Trophoblast cell (in vitro differentiated cells and primary cell): ENCODE results near the gene RAB6D.
"Not testable (repeated sequence)": the region's sequence is repeated elsewhere in the genome, so short reads cannot be mapped to it uniquely, and the experiment has no call there.

ENCODE experiments used
- DNase-seq, 2 donors: peaks; one replicate each; pipeline ENCODE4 v3.0.0-alpha.2; 2016
- H2AFZ ChIP-seq: 2 replicates; pipeline ENCODE4 v1.6.1; 2013; ENCODE audit warnings: low read length, moderate library complexity, mild to moderate bottlenecking; ENCODE audit not compliant: insufficient read depth, poor library complexity
- H2AK5ac ChIP-seq: 2 replicates; pipeline ENCODE4 v1.6.1; 2013; ENCODE audit warnings: mild to moderate bottlenecking, low read length
- H2BK120ac ChIP-seq: 2 replicates; pipeline ENCODE4 v1.6.1; 2013; ENCODE audit warnings: low read length, mild to moderate bottlenecking, moderate library complexity; ENCODE audit not compliant: insufficient read depth, poor library complexity
- H2BK12ac ChIP-seq: 2 replicates; pipeline ENCODE4 v1.6.1; 2013; ENCODE audit warnings: mild to moderate bottlenecking, low read length, moderate library complexity
- H2BK5ac ChIP-seq: 2 replicates; pipeline ENCODE4 v1.6.1; 2013; ENCODE audit warnings: low read length, low read depth, moderate library complexity, mild to moderate bottlenecking; ENCODE audit not compliant: poor library complexity
- H3K14ac ChIP-seq: 2 replicates; pipeline ENCODE4 v1.6.1; 2013; ENCODE audit warnings: mild to moderate bottlenecking, low read length
- H3K18ac ChIP-seq: 2 replicates; pipeline ENCODE4 v1.6.1; 2013; ENCODE audit warnings: mild to moderate bottlenecking, low read length
- H3K23ac ChIP-seq: 2 replicates; pipeline ENCODE4 v1.6.1; 2013; ENCODE audit warnings: low read length
- H3K27ac ChIP-seq: 2 replicates; pipeline ENCODE4 v1.5.1; 2013; ENCODE audit warnings: low read depth, mild to moderate bottlenecking, inconsistent platforms, low read length, moderate library complexity
- H3K27me3 ChIP-seq: 2 replicates; pipeline ENCODE4 v1.6.1; 2013; ENCODE audit warnings: inconsistent platforms, mild to moderate bottlenecking, low read length, moderate library complexity; ENCODE audit not compliant: insufficient read depth
- H3K36me3 ChIP-seq, 2 experiments: 1 replicate in 1 of 2; 2 replicates in 1 of 2; pipeline ENCODE4 v1.6.1; 2013; ENCODE audit warnings: low read length in 2 of 2, mild to moderate bottlenecking in 2 of 2, moderate library complexity in 1 of 2; ENCODE audit not compliant: insufficient read depth in 2 of 2, control insufficient read depth in 1 of 2
- H3K4ac ChIP-seq: 2 replicates; pipeline ENCODE4 v1.6.1; 2013; ENCODE audit warnings: low read depth, mild to moderate bottlenecking, low read length, moderate library complexity
- H3K4me1 ChIP-seq, 2 experiments: 1 replicate in 1 of 2; 2 replicates in 1 of 2; pipeline ENCODE4 v1.6.1; 2013; ENCODE audit warnings: low read length in 2 of 2, mild to moderate bottlenecking in 2 of 2, moderate library complexity in 1 of 2; ENCODE audit not compliant: insufficient read depth in 2 of 2, control insufficient read depth in 1 of 2
- H3K4me2 ChIP-seq: 2 replicates; pipeline ENCODE4 v1.6.1; 2013; ENCODE audit warnings: inconsistent platforms, mild to moderate bottlenecking, low read length, moderate library complexity
- H3K4me3 ChIP-seq: 2 replicates; pipeline ENCODE4 v1.5.1; 2013; ENCODE audit warnings: mild to moderate bottlenecking, low read depth, low read length, inconsistent platforms
- H3K79me1 ChIP-seq: one replicate; pipeline ENCODE4 v1.6.1; 2013; ENCODE audit warnings: low read length
- H3K79me2 ChIP-seq: 2 replicates; pipeline ENCODE4 v1.6.1; 2013; ENCODE audit warnings: low read length, mild to moderate bottlenecking; ENCODE audit not compliant: control insufficient read depth, insufficient read depth, poor library complexity
- H3K9ac ChIP-seq: 2 replicates; pipeline ENCODE4 v1.6.1; 2013; ENCODE audit warnings: mild to moderate bottlenecking, low read length
- H3K9me3 ChIP-seq: 2 replicates; pipeline ENCODE4 v1.6.1; 2013; ENCODE audit warnings: low read depth, mild to moderate bottlenecking, control low read depth, inconsistent platforms, low read length; ENCODE audit not compliant: insufficient read depth
- H4K12ac ChIP-seq: 2 replicates; pipeline ENCODE4 v1.6.1; 2013; ENCODE audit warnings: low read depth, mild to moderate bottlenecking, low read length, moderate library complexity
- H4K8ac ChIP-seq: 2 replicates; pipeline ENCODE4 v1.6.1; 2013; ENCODE audit warnings: low read depth, mild to moderate bottlenecking, low read length, moderate library complexity
- H4K91ac ChIP-seq: one replicate; pipeline ENCODE4 v1.6.1; 2013; ENCODE audit warnings: low read depth, mild to moderate bottlenecking, low read length, moderate library complexity
- WGBS: extraction: QIAGEN DNeasy Blood & Tissue Kit; methylation state at CpG from one replicate; pipeline ENCODE4 v1.1.7; 2013; ENCODE audit warnings: missing lambda C conversion rate; ENCODE audit not compliant: insufficient read length, insufficient coverage; ENCODE audit errors: extremely low coverage; 5-methylcytosine and 5-hydroxymethylcytosine counted together

The RAB6D gene

DNA sequence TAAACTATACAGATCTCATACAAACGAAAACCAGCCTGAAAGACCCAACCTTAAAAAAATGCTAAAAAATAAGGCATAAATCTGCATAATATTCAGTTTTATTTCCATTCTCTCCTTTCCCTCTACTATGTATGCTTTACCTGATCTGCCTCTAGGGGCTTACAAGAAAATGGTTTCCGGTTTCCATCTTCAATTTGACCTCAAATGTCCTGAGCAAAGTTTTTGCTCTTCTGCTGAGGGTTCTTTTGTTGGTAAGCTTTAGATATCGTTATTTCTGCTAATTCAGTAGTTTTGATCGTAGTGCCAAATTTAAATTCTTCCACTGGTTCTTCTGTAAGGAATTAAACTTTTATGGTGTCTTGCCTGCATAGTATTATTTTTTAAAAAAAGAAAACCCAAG lies 2.2 kb downstream of the RAB6D start:
- H3K4me2 ChIP-seq, H2BK12ac ChIP-seq, H4K8ac ChIP-seq, H3K27ac ChIP-seq, H3K27me3 ChIP-seq, H3K14ac ChIP-seq, H2BK120ac ChIP-seq, H3K36me3 ChIP-seq, H2AK5ac ChIP-seq, DNase-seq, H3K4me1 ChIP-seq, H4K12ac ChIP-seq, H3K9me3 ChIP-seq, H3K79me2 ChIP-seq, H4K91ac ChIP-seq, H2BK5ac ChIP-seq, H3K79me1 ChIP-seq, H2AFZ ChIP-seq, H3K4me3 ChIP-seq, H3K18ac ChIP-seq, H3K4ac ChIP-seq, H3K23ac ChIP-seq, H3K9ac ChIP-seq: not testable (repeated sequence)
- no CpG with 5 or more reads among the region's 4 CpGs for WGBS

DNA sequence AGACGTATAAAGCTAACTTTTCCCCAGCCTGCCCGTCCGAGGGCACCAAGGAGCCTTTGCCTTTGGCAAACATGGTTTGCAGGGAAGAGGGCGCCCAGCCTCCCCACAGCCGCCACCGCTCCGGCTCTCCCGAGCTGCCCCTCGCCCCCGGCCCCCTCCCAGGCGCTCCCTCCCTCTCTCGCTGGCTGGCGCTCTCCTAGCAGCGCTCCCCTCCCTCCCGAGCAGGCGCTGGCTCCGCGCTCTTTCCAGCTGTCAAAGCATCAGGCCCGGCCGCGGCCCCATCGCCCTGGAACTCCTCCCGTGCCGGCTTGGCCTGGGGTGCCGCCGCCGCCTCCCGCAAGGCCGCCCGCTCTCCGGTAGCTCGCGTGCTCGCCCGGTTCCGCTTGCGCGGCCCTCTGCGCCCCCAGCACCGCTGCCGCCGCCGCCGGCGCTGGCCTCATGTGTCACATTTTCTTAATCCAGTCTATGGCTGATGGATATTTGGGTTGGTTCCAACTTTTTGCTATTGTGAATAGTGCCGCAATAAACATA lies 10.7 kb downstream of the RAB6D start:
- not testable (repeated sequence) for H2AK5ac ChIP-seq, H3K4me2 ChIP-seq, H3K36me3 ChIP-seq, H3K14ac ChIP-seq, H3K4ac ChIP-seq, H4K8ac ChIP-seq, H4K91ac ChIP-seq, H3K9ac ChIP-seq, H2BK120ac ChIP-seq, H3K79me2 ChIP-seq, H3K27ac ChIP-seq, H2BK5ac ChIP-seq, H3K4me3 ChIP-seq, H3K27me3 ChIP-seq, H2BK12ac ChIP-seq, H3K23ac ChIP-seq, H3K4me1 ChIP-seq, DNase-seq, H3K18ac ChIP-seq, H3K79me1 ChIP-seq, H4K12ac ChIP-seq, H3K9me3 ChIP-seq, H2AFZ ChIP-seq
- WGBS, result no CpG with 5 or more reads among the region's 46 CpGs

DNA sequence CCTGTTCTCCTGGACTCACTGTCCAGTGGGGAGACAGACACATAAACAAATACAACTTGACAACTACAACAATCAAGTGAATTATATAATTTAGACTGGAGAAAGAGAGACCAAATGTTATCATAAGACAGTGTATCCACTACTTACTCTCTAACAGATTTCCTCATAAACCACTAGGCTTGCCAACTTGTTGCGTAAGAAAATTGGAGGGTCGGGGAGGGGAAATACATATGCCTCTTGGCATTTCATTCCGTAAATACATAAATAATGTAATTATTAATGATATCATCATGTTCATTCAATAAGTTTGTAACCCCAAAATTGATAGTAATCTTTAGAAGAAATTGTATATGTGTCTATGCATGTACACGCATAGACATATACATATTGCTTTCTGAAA lies 14.9 kb downstream of the RAB6D start:
- H3K27ac ChIP-seq, result no peak overlapping the region
- H3K4me3 ChIP-seq, result no peak overlapping the region
- H2AK5ac ChIP-seq, result no peak overlapping the region
- no peak overlapping the region for H2BK12ac ChIP-seq
- no peak overlapping the region for H2BK5ac ChIP-seq
- H3K4ac ChIP-seq, result no peak overlapping the region
- H4K91ac ChIP-seq, result no peak overlapping the region
- no peak overlapping the region for H3K18ac ChIP-seq
- H2BK120ac ChIP-seq, result no peak overlapping the region
- H3K79me2 ChIP-seq, result no peaks in the 10 kb centered on the region
- no CpG with 5 or more reads among the region's 4 CpGs for WGBS
- H2AFZ ChIP-seq, result no peak overlapping the region
- no peak overlapping the region for H4K8ac ChIP-seq
- no peaks in the 10 kb centered on the region for H3K27me3 ChIP-seq
- H3K9ac ChIP-seq, result no peak overlapping the region
- no peaks in the 10 kb centered on the region for H3K36me3 ChIP-seq
- no peak for DNase-seq
- H3K9me3 ChIP-seq, result peaks cover 2% of the 10 kb centered on the region
- no peaks in the 10 kb centered on the region for H3K4me1 ChIP-seq
- H4K12ac ChIP-seq, result no peak overlapping the region
- H3K23ac ChIP-seq, result no peak overlapping the region
- H3K14ac ChIP-seq, result no peak overlapping the region
- no peaks in the 10 kb centered on the region for H3K79me1 ChIP-seq
- no peak overlapping the region for H3K4me2 ChIP-seq

GRCh38 chr2:131347035-131347434 lies 16.9 kb downstream of the RAB6D start:
- H3K27ac ChIP-seq, H3K27me3 ChIP-seq, H3K4ac ChIP-seq, H3K4me1 ChIP-seq, H3K9ac ChIP-seq, DNase-seq, H3K18ac ChIP-seq, H4K91ac ChIP-seq, H3K79me2 ChIP-seq, H3K23ac ChIP-seq, H2AK5ac ChIP-seq, H4K12ac ChIP-seq, H3K4me3 ChIP-seq, H3K14ac ChIP-seq, H2AFZ ChIP-seq, H2BK120ac ChIP-seq, H3K4me2 ChIP-seq, H3K9me3 ChIP-seq, H2BK5ac ChIP-seq, H4K8ac ChIP-seq, H2BK12ac ChIP-seq, H3K79me1 ChIP-seq, H3K36me3 ChIP-seq: not testable (repeated sequence)
- WGBS, result no CpG with 5 or more reads among the region's 7 CpGs
